Mammary epithelial cell (primary cell): ENCODE results near the gene NUDT4.

Source experiments
- EZH2 ChIP-seq: IDR thresholded peaks from 2 replicates; pipeline ENCODE4 v1.6.1; 2012; ENCODE audit warnings: low read length, inconsistent platforms, borderline replicate concordance
- TF ChIP-seq, protein P1 (sequence below), 2 donors: IDR thresholded peaks in 1 of 2; conservative IDR thresholded peaks in 1 of 2; 2 replicates each; pipeline ENCODE4 v1.5.1; 2011 to 2012; ENCODE audit warnings: inconsistent platforms in 2 of 2, low read length in 2 of 2, mild to moderate bottlenecking in 2 of 2, control low read depth in 1 of 2, low read depth in 1 of 2; ENCODE audit not compliant: insufficient read depth in 1 of 2; ENCODE audit errors: extremely low read depth in 1 of 2

DNA sequence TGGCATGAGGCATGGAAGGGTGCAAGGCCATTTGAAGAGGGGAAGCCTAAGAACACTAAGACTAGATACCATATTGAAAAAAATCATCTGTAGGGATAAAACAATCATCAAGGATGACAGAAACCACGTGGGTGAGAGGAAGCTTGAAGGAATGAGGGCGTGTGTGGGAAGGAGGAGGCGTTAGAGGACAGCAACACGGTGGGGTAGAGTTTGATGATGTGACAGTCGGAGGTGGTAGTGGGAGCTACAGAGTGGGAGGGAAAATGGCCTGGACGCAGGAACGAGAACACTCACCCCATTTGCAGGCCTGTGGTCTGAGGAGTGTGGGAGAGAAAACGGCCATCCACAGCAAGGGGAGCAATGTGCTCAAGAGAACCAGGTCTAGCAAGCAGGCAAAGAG is 25.4 kb upstream of the NUDT4 start:
- TF ChIP-seq, protein P1, sequence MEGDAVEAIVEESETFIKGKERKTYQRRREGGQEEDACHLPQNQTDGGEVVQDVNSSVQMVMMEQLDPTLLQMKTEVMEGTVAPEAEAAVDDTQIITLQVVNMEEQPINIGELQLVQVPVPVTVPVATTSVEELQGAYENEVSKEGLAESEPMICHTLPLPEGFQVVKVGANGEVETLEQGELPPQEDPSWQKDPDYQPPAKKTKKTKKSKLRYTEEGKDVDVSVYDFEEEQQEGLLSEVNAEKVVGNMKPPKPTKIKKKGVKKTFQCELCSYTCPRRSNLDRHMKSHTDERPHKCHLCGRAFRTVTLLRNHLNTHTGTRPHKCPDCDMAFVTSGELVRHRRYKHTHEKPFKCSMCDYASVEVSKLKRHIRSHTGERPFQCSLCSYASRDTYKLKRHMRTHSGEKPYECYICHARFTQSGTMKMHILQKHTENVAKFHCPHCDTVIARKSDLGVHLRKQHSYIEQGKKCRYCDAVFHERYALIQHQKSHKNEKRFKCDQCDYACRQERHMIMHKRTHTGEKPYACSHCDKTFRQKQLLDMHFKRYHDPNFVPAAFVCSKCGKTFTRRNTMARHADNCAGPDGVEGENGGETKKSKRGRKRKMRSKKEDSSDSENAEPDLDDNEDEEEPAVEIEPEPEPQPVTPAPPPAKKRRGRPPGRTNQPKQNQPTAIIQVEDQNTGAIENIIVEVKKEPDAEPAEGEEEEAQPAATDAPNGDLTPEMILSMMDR (conservative IDR thresholded peaks at IDR 0.05 in 1 of 2, IDR thresholded peaks at IDR 0.05 in 1 of 2; ENCODE audit: extremely low read depth in 1 of 2, insufficient read depth in 1 of 2, low read depth in 1 of 2, low read length in 2 of 2), result no peak
- no peak for TF ChIP-seq EZH2
